GM21360 (cell line): ENCODE data around the gene SLC7A5.
"Not testable (repeated sequence)": the region's sequence is repeated elsewhere in the genome, so short reads cannot be mapped to it uniquely, and the experiment has no call there.

Source experiments
- ATAC-seq: cut with Tn5 transposase; IDR thresholded peaks from one replicate; pipeline ENCODE4 v1.9.1; 2021; ENCODE audit warnings: mild to moderate bottlenecking, moderate library complexity; ENCODE audit not compliant: unreplicated experiment

The SLC7A5 gene

DNA sequence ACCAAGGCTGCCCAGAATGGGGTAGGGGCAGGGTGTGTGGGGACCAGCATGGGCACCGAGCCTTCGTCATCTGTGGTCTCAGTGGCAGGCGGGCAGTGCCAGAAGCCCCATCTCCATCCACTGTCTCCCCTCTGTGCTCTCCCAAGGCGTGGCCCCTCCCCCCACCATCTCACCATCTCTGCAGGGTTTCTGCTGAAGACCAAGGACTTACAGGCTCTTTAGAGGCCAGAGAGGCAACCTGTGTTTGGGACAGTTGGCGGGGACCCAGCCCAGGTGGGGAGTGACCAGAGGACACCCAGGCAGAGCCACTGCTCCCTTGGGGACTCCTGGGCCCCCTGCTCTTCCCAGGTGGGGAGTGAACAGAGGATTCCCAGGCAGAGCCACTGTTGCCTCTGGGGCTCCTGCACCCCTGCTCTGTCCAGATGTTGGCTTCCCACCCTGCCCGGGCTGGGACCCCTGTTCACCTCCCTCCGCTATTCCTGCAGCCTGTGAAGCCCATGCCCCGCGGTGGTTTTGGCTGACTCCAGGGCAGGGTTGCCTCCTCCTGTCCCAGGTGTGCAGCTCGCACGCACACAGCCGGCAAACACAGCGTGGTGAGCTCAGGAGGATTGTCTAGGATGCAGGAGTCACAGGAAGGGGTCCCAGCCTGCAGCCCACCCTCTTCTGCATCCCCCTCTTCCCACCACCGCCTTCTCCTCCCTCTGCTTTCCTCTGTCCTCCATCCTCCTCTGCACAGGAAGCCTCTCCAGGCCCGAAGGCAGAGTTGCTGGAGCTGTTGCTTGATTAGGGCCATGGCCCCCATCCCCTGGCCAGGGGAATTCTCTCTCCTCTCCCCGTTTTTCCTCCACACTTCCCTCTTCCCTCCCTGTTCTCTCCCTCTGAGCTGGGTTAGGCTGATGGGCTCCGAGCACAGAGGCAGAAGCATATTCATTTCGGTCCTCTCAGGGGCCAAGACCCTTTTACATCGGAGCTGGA, 45.0 kb downstream of the SLC7A5 start:
- ATAC-seq = no peak

GRCh38 chr16:87823181-87823929, 46.0 kb downstream of the SLC7A5 start:
- ATAC-seq = no peak

GRCh38 chr16:87822108-87822970, 47.0 kb downstream of the SLC7A5 start:
- no peak for ATAC-seq

GRCh38 chr16:87821376-87822107, 47.8 kb downstream of the SLC7A5 start:
- no peak for ATAC-seq

DNA sequence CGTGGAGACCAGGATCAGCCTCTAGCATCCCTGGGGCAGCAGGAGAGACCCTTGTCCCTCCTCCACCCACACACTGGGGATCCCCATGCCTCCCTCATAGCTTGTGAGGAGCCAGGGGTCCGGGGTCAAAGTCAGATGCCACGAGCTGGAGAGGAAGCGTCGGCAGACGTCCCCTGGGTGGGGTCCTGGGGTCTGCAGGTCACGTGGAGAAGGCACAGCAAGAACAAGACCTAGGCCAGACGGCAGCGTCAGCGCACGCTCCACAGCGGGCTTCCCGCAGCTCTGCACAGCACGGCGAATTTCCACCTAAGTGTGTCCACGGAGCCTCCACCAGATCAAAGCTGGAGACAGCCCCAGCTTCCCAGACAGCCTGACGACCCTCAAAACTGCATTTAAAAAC, 49.3 kb downstream of the SLC7A5 start:
- ATAC-seq = no peak

DNA sequence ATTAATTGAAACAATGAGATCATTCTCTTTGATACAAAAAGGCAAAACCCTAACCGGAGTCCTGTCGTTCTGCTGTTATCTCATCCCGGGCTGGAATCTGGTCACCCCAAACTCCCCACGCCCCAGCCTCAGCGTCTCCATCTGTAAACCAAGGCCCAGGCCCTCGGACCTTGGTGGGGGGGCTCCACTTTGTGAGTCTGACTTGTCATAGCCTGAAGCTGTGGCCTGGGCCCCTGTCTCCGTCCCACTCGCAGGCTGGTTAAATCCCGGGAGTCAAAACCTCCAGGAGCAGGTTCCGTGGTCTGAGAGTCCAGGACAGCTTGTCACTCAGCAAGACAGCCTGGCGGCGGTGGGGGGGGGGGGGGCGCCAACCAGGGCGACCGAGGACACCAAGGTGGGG, 50.0 kb downstream of the SLC7A5 start:
- ATAC-seq = no peak

DNA sequence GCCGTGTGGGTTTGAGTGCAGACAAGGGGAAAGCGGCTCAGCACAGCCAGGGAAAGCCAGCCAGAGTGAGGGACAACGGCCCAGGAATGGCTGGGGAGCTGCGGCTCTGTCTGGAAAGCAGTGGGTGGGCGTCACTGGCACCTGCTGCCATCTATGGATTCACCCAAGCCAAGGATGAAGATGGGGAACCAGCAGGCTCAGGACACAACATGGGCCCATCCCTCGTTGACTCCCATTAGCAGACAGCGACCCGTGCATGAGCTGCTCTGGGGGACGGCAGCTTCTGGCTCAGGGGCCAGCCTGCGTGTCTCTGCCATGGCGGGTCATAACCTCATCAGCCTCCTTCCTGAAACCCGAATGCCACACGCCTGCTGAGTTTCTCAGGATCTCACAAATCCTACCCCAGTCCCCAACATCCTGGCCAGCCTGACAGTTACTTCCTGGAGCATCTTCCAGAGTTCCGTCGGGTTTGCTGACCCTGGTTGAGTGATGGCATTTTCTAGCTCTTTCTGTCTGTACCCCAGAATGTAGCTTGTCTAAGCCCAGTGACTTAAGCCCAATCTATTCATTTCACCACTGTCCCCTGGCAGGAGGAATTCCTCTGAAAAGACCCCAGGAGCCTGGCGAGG, 50.7 kb downstream of the SLC7A5 start:
- no peak for ATAC-seq

- ATAC-seq = no peak
These were observed 51.4 kb downstream of the SLC7A5 start for GRCh38 chr16:87817910-87818309.

DNA sequence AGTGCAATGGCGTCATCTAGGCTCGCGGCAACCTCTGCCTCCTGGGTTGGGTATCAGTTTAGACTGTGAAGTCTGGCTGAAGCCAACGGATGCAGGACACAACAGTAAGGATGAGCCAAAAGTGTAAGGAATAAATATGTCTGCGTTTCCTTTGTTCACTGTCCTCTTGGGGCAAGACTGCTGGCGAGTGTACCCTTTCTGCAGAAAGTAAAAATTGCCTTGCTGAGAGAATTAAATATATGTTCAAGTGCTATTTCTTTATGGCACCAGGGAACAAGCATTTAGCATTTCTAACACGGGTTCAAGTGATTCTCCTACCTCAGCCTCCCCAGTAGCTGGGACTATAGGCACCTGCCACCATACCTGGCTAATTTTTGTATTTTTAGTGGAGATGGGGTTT, 51.9 kb downstream of the SLC7A5 start:
- ATAC-seq = not testable (repeated sequence)

- ATAC-seq = no peak
These were observed 52.7 kb downstream of the SLC7A5 start for GRCh38 chr16:87816507-87817100.

DNA sequence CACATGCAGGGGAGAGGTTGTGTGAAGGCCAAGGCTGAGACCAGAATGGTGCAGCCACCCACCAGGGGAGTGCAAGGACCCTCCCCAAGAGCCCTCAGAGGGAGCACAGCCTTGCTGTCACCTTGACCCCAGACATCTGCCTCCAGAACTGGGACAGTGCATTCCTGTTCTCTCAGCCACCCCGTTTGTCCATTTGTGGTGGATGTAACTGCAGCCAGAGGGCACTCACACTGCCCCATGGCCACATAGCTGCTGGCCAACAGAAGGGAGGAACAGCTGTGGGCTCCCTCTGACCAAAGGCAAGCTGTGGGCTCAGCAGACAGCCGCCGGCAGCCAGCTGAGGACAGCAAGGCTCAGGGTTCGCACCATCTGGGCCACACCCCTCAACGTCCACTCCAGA, 53.7 kb downstream of the SLC7A5 start:
- no peak for ATAC-seq

- ATAC-seq = no peak
These were observed 57.1 kb downstream of the SLC7A5 start for GRCh38 chr16:87812200-87812656.

DNA sequence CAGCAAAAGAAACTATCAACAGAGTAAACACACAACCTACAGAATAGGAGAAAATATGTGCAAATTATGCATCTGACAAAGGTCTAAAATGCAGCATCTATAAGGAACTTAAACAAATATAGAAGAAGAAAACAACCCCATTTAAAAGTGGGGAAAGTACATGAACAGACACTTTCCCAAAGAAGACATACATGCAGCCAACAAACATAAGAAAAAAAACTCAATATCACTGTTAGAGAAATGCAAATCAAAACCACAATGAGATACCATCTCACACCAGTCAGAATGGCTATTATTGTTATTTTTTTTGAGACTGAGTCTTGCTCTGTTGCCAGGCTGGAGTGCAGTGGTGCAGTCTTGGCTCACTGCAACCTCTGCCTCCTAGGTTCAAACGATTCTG, 57.9 kb downstream of the SLC7A5 start:
- not testable (repeated sequence) for ATAC-seq

DNA sequence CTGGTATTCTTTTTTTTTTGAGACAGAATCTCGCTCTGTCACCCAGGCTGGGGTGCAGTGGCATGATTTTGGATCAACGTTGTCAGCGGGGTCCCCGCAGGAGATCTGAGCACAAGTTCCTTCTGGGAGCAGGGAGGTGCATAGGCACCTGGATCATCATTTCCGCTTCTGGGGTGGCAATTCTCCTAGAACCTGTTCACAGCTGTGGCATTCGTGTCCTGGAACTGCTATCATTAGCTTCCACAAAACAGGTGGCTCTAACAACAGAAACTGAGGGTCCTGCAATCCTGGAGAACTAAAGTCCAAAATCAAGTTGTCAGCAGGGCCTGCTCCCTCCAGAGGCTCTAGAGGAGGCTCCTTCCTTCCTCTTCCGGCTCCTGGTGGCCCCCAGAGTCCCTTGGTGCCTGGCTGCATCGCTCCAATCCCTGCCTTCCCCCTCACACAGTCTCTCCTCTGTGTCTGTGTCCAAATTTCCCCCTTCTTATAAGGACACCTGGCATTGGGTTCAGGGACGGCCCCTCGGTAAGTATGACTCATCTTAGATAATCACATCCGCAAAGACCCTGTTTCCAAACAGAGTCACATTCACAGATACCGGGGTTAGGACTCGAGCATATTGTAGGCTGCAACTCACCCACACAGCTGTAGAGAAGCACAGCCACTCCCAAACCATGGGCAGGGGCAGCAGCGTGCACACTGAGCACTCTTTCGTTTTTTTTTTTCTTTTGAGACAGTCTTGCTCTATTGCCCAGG, 60.0 kb downstream of the SLC7A5 start:
- peak; percentile 45 for ATAC-seq

DNA sequence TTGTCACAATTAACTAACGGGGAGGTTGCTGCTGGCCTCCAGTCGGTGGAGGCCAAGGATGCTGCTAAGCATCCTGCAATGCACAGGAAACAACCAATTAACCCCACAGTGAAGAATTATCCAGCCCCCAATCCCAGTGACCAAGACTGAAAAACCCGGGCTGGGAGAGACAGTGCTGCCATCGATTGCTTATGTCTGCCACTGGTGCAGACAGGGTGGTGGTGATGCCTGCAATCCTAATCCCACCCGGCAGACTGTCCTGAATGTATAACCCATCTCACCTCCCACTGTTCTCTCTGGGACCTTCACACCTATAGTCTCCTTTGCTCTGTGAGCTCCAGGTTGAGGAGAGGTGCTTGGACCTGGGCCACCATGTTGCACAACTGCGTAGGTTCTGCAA, 61.2 kb downstream of the SLC7A5 start:
- no peak for ATAC-seq

- ATAC-seq = no peak
These were observed 62.4 kb downstream of the SLC7A5 start for GRCh38 chr16:87806641-87807546.

DNA sequence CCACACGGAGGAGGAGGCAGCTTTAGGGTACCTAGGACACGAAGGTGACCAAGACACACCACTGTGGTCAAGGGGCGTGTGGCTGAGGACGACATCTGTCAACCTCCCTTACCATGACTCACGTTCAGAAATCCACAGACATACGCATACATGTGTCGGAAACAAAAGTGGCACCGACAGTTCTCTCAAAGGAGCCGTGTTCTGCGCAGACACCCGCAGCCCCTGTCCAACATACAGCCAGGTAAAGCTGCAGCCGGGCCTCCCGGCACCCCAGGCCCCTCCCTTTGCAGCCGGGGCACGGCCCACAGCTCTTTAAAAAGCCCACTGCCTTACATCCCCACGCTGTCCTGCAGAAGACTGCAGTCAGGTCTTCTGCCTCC, 63.1 kb downstream of the SLC7A5 start:
- no peak for ATAC-seq

DNA sequence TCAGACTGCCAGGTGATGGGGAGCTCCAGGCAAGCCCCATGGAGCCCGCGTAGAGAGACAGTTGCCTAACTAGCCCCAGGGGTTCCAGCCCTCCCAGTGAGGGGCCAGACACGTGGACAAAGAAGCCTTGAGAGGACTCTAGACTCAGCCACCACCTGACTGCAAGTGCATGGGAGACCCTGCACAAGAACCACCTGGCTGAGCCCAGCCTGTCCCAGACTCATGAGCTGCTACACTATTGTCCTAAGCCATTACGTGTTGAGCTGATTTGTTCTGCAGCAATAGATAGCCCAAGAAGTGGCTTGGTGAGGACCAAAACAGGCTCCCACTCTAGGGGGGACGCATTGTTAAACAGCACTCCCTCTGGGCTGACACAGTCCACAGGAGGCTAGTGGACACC, 65.9 kb downstream of the SLC7A5 start:
- no peak for ATAC-seq
